HCT116 (cell line): ENCODE data around the gene WNK2. TPM values are rescaled to one million over a fixed set of nuclear protein-coding genes. Genes with fewer than 3 reads are reported as not detected.

Experiments used
- ATAC-seq: fragments of 200-7000 bp; cut with Tn5 transposase; 2 replicates; pipeline ENCODE4 v1.9.1; 2020; ENCODE audit warnings: mild to moderate bottlenecking, moderate library complexity
- BruUV-seq: library from RNA; stranded (reverse); fragments of 400-500 nt; replicated peaks from 2 replicates; lab custom pipeline; 2021; lab: Mats Ljungman, UMichigan
- CTCF ChIA-PET: fragments of 300-600 bp; sonication (Branson Sonifier 250); formaldehyde crosslinking; loops from one replicate; lab custom pipeline; 2021; ENCODE audit warnings: antibody characterized with exemption; lab: Charles Lee
- POLR2A ChIA-PET: fragments of 300-600, 350-600 bp; sonication (Branson Sonifier 250); formaldehyde crosslinking; loops from one replicate; lab custom pipeline; 2021; ENCODE audit warnings: antibody characterized with exemption; lab: Charles Lee
- RAD21 ChIA-PET, 2 experiments: fragments of 300-600 bp; sonication (Branson Sonifier 250); formaldehyde crosslinking; loops; one replicate each; lab custom pipeline; 2023; ENCODE audit warnings: low total read pairs in 2 of 2; ENCODE audit not compliant: uncharacterized antibody in 2 of 2, unreplicated experiment in 2 of 2, low non-redundant PET in 1 of 2; lab: Charles Lee
- DNase-seq: peaks from one replicate; pipeline ENCODE4 v3.0.0-alpha.2; 2010; ENCODE audit warnings: low read depth, low spot score
- H2AFZ ChIP-seq: fragments of 200-600 bp; shearing (Covaris generic), sonication (generic); 2 replicates; pipeline ENCODE4 v1.6.1; 2017; ENCODE audit warnings: low read depth, mixed run types, mixed read lengths, antibody characterized with exemption, low read length; ENCODE audit not compliant: poor library complexity, severe bottlenecking
- H3K27ac ChIP-seq: 2 replicates; pipeline ENCODE4 v1.5.1; 2012; ENCODE audit warnings: low read depth, low read length
- H3K27me3 ChIP-seq: fragments of 200-600 bp; sonication (generic); 2 replicates; pipeline ENCODE4 v1.6.1; 2016; ENCODE audit warnings: mixed run types, low read length, mixed read lengths; ENCODE audit not compliant: insufficient read depth
- H3K36me3 ChIP-seq, 2 experiments: fragments of 200-500 bp in 1 of 2; fragments of 200-600 bp in 1 of 2; sonication (Bioruptor generic) in 1 of 2; sonication (generic) in 1 of 2; 2 replicates each; pipeline versions ENCODE4 v1.5.1 to v1.6.1; 2014 to 2016; ENCODE audit warnings: low read length in 2 of 2, inconsistent platforms in 1 of 2, mixed read lengths in 1 of 2, mixed run types in 1 of 2; ENCODE audit not compliant: insufficient read depth in 2 of 2, control insufficient read depth in 1 of 2
- H3K4me1 ChIP-seq, 2 experiments: fragments of 200-600 bp in 1 of 2; sonication (generic) in 1 of 2; 2 replicates each; pipeline versions ENCODE4 v1.5.1 to v1.6.1; 2012 to 2017; ENCODE audit warnings: low read length in 2 of 2, inconsistent platforms in 1 of 2, mild to moderate bottlenecking in 1 of 2, mixed read lengths in 1 of 2, mixed run types in 1 of 2, moderate library complexity in 1 of 2; ENCODE audit not compliant: insufficient read depth in 2 of 2, control insufficient read depth in 1 of 2
- H3K4me2 ChIP-seq: fragments of 200-600 bp; sonication (generic); 2 replicates; pipeline ENCODE4 v1.6.1; 2017; ENCODE audit warnings: mixed run types, low read length, mixed read lengths
- H3K4me3 ChIP-seq, 2 experiments: fragments of 200-600 bp in 1 of 2; sonication (generic) in 1 of 2; replicated peaks in 1 of 2; 2 replicates each; pipeline ENCODE4 v1.5.1; 2011 to 2016; ENCODE audit warnings: low read length in 2 of 2, control low read depth in 1 of 2, low read depth in 1 of 2, mild to moderate bottlenecking in 1 of 2, mixed read lengths in 1 of 2, mixed run types in 1 of 2
- H3K79me2 ChIP-seq: fragments of 200-600 bp; sonication (generic); 2 replicates; pipeline ENCODE4 v1.6.1; 2017; ENCODE audit warnings: mild to moderate bottlenecking, mixed run types, low read length, moderate library complexity, mixed read lengths; ENCODE audit not compliant: insufficient read depth
- H3K9ac ChIP-seq: fragments of 200-600 bp; sonication (generic); 2 replicates; pipeline ENCODE4 v1.6.1; 2016; ENCODE audit warnings: low read length, mixed read lengths
- H3K9me2 ChIP-seq: fragments of 200-600 bp; sonication (generic), shearing (Covaris generic); 2 replicates; pipeline ENCODE4 v1.6.1; 2017; ENCODE audit warnings: mixed run types, mild to moderate bottlenecking, moderate library complexity; ENCODE audit not compliant: insufficient read depth
- H3K9me3 ChIP-seq, 2 experiments: fragments of 200-500 bp in 1 of 2; fragments of 200-600 bp in 1 of 2; sonication (Bioruptor generic) in 1 of 2; sonication (generic) in 1 of 2; 2 replicates each; pipeline ENCODE4 v1.6.1; 2014 to 2017; ENCODE audit warnings: low read length in 2 of 2, mixed read lengths in 2 of 2, inconsistent platforms in 1 of 2, low read depth in 1 of 2, mild to moderate bottlenecking in 1 of 2, mixed run types in 1 of 2, moderate library complexity in 1 of 2; ENCODE audit not compliant: control insufficient read depth in 1 of 2, insufficient read depth in 1 of 2
- H4K20me1 ChIP-seq: fragments of 200-600 bp; sonication (generic), shearing (Covaris generic); 2 replicates; pipeline ENCODE4 v1.6.1; 2017; ENCODE audit warnings: mixed run types, mild to moderate bottlenecking, moderate library complexity; ENCODE audit not compliant: insufficient read depth
- CBX3 ChIP-seq: IDR thresholded peaks from 2 replicates; pipeline ENCODE4 v1.6.1; 2012; ENCODE audit warnings: low read depth
- ELF1 ChIP-seq: IDR thresholded peaks from 2 replicates; pipeline ENCODE4 v1.6.1; 2012; ENCODE audit warnings: low read depth, borderline replicate concordance
- EZH2phosphoT487 ChIP-seq: fragments of 200-600 bp; IDR thresholded peaks from 2 replicates; pipeline ENCODE4 v1.6.1; 2018; ENCODE audit warnings: antibody characterized with exemption, borderline replicate concordance
- POLR2AphosphoS5 ChIP-seq: IDR thresholded peaks from 2 replicates; pipeline ENCODE4 v1.6.1; 2011; ENCODE audit warnings: mild to moderate bottlenecking, low read depth, low read length, moderate library complexity
- RAD21 ChIP-seq: IDR thresholded peaks from 2 replicates; pipeline ENCODE4 v1.6.1; 2012; ENCODE audit warnings: low read depth, mild to moderate bottlenecking
- SRF ChIP-seq: IDR thresholded peaks from 2 replicates; pipeline ENCODE4 v1.6.1; 2012; ENCODE audit warnings: low read depth
- TCF7L2 ChIP-seq: IDR thresholded peaks from 2 replicates; pipeline ENCODE4 v1.7.0; 2011; ENCODE audit warnings: borderline replicate concordance, inconsistent platforms; ENCODE audit not compliant: insufficient read depth, insufficient read length; ENCODE audit errors: extremely low read depth
- ZFX ChIP-seq: fragments of 450-650 bp; IDR thresholded peaks from 2 replicates; pipeline ENCODE4 v1.6.1; 2017
- ZNF274 ChIP-seq: fragments of 200-500 bp; sonication (Bioruptor generic); IDR thresholded peaks from 2 replicates; pipeline ENCODE4 v1.6.1; 2014; ENCODE audit warnings: mild to moderate bottlenecking, low read depth, low read length, inconsistent platforms
- intact Hi-C: fragments of 100-400 bp; cut with micrococcal nuclease; formaldehyde crosslinking; loops from 2 replicates; pipeline ENCODE4 v1.10.0; 2022
- total RNA-seq: library from RNA; stranded (reverse); gene quantifications from one replicate; pipeline ENCODE4 v1.2.1, GENCODE V29; 2021; ENCODE audit not compliant: unreplicated experiment
- TF ChIP-seq, protein P1 (sequence below): IDR thresholded peaks from 2 replicates; pipeline ENCODE4 v1.6.1; 2012
- TF ChIP-seq, protein P2 (sequence below): IDR thresholded peaks from 2 replicates; pipeline ENCODE4 v1.6.1; 2011; ENCODE audit warnings: mild to moderate bottlenecking, low read length, moderate library complexity; ENCODE audit not compliant: insufficient replicate concordance; ENCODE audit errors: extremely low read depth

WNK2 gene
- total RNA-seq, 1 experiment from 2014 or later, result 24.4 TPM

DNA sequence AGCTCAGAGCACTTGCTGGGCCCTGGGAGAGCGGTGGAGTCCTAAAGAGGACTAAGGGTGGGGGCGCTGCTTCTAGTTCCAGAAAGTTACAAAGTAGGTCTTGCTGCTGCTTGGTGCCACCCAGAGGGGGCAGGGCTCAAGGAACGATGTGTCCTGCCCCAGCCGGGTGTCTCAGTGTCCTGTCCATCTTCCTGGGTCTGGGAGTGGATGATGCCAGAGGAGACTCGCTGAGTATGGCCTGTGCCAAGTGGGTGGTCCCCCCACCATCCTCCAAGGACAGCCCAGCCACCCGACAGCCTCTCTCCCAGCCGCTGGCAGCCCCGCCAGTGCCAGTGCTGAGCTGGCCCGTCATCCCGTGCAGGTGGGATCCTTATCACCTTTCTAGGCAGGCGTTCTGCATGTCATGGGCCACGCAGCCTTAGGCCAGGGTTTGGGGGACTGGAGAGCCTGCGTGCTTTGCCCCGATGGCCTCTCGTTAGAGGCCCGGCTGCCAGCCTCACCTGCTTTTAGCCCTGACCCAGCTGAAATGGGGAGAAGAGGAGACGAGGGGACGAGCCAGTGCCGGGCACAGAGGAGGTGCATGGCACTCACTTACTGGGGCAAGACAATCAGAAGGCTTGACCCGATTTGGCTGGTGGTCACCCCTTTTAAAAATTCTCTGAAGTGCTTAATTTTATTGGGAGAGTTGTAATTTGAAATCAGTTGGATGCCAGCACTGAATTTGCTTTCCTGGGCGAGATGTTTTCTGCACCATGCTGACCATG is 5.6 kb downstream of the WNK2 start:
- Histone ChIP-seq H3K4me3 (no peak overlapping the region), H3K4me2 (no peak overlapping the region), H3K9me2 (no peaks in the 10 kb centered on the region), H4K20me1 (no peaks in the 10 kb centered on the region), H3K4me1 (peaks cover 0 to 2% of the 10 kb centered on the region in 2 experiments; a peak in 1 of 4 replicates), H2AFZ (no peak overlapping the region), H3K27ac (no peak overlapping the region), H3K9ac (no peak overlapping the region), H3K27me3 (no peaks in the 10 kb centered on the region), H3K36me3 (no peaks in the 10 kb centered on the region; a peak in 1 of 4 replicates), H3K9me3 (no peaks in the 10 kb centered on the region), H3K79me2 (peaks cover 33% of the 10 kb centered on the region; the same call in 1 of the 2 replicates)
- RAD21 ChIA-PET, result no interaction called here
- BruUV-seq, result no TSS peak
- DNase-seq (no peak), ATAC-seq (no peak)
- intact Hi-C loops, result no loop called here
- POLR2A ChIA-PET, result no interaction called here
- CTCF ChIA-PET, result no interaction called here
- TF ChIP-seq ELF1 (no peak), EZH2phosphoT487 (no peak), CBX3 (no peak), SRF (no peak), TCF7L2 (no peak), ZNF274 (no peak), RAD21 (no peak), POLR2AphosphoS5 (no peak), ZFX (no peak)
- TF ChIP-seq, protein P1, sequence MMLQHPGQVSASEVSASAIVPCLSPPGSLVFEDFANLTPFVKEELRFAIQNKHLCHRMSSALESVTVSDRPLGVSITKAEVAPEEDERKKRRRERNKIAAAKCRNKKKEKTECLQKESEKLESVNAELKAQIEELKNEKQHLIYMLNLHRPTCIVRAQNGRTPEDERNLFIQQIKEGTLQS, result no peak
- TF ChIP-seq, protein P2, sequence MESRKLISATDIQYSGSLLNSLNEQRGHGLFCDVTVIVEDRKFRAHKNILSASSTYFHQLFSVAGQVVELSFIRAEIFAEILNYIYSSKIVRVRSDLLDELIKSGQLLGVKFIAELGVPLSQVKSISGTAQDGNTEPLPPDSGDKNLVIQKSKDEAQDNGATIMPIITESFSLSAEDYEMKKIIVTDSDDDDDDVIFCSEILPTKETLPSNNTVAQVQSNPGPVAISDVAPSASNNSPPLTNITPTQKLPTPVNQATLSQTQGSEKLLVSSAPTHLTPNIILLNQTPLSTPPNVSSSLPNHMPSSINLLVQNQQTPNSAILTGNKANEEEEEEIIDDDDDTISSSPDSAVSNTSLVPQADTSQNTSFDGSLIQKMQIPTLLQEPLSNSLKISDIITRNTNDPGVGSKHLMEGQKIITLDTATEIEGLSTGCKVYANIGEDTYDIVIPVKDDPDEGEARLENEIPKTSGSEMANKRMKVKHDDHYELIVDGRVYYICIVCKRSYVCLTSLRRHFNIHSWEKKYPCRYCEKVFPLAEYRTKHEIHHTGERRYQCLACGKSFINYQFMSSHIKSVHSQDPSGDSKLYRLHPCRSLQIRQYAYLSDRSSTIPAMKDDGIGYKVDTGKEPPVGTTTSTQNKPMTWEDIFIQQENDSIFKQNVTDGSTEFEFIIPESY, result no peak
